ENCODE data around the gene CEP112. TPM values are rescaled to one million over a fixed set of nuclear protein-coding genes. Genes with fewer than 3 reads are reported as not detected.

Gene CEP112
- total and polyA plus RNA-seq, 2 of the 8 experiments (the other 6 are each of a cell fraction or from before 2014, with no cell fraction given): 0.62 to 3.1 TPM

DNA sequence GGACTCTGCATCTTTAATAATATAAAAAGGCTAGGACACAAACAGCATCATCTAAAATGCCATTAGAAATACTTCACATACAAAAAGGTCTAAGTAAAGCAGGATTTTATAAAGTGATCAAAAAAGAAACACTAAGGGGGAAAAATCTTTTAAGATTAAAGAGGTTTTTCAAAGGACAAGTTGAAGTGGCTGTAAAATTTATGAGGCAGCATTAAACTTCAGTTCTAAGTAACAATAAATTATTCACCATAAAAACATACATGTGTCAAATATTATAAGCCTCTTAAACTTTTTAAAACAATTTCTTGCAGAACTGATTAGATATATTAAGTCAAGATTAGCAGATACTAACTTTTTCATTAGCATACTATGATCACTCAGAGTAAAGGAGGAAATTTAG, 20.8 kb downstream of the CEP112 start:
- H2BK120ac ChIP-seq (replicated peaks; ENCODE audit: low read depth, low read length): no peak overlapping the region
- no peaks in the 10 kb centered on the region for H3K36me3 ChIP-seq (ENCODE audit: control insufficient read depth in 2 of 4, insufficient read depth in 4 of 4, low read length in 3 of 4)
- H2AK5ac ChIP-seq (ENCODE audit: low read depth, low read length): no peak overlapping the region
- H3K4me3 ChIP-seq (ENCODE audit: extremely low read depth in 1 of 4, insufficient read depth in 2 of 4, low read depth in 3 of 4, low read length in 4 of 4): no peak overlapping the region
- CTCF ChIA-PET (ENCODE audit: partially characterized antibody): interaction anchor here (1.0 kb wide), 1 partner anchor 17 kb away, joined by 4 read pairs; no protein-coding TSS in a partner anchor
- no peaks in the 10 kb centered on the region for H3K4me1 ChIP-seq (replicated peaks in 1 of 4; ENCODE audit: control insufficient read depth in 3 of 4, insufficient read depth in 4 of 4, low read length in 3 of 4)
- no peaks in the 10 kb centered on the region for H3K23me2 ChIP-seq (ENCODE audit: low read depth, low read length)
- no peak overlapping the region for H3K4me2 ChIP-seq (ENCODE audit: insufficient read depth in 1 of 2, low read depth in 2 of 2, low read length in 2 of 2)
- no peaks in the 10 kb centered on the region for H3K79me1 ChIP-seq (ENCODE audit: low read depth, low read length)
- no peak overlapping the region for H3K9ac ChIP-seq (replicated peaks in 1 of 4; ENCODE audit: extremely low read depth in 1 of 4, low read depth in 3 of 4, low read length in 3 of 4)
- no peak overlapping the region for H3K18ac ChIP-seq (ENCODE audit: extremely low read depth, low read length)
- H2BK5ac ChIP-seq (ENCODE audit: low read depth, low read length): no peak overlapping the region
- no peaks in the 10 kb centered on the region for H3K79me2 ChIP-seq (ENCODE audit: control insufficient read depth in 1 of 2, insufficient read depth in 2 of 2, low read length in 2 of 2)
- no peak overlapping the region for H3K14ac ChIP-seq (ENCODE audit: insufficient read length)
- no peak overlapping the region for H4K91ac ChIP-seq (replicated peaks; ENCODE audit: insufficient read length, low read length)
- H3K27me3 ChIP-seq (replicated peaks in 1 of 4; ENCODE audit: control insufficient read depth in 3 of 4, extremely low read depth in 1 of 4, insufficient read depth in 3 of 4, low read length in 3 of 4): no peaks in the 10 kb centered on the region
- H2BK15ac ChIP-seq (ENCODE audit: low read length): no peak overlapping the region
- FAIRE-seq: no peak
- H4K5ac ChIP-seq (ENCODE audit: insufficient read length, low read depth, low read length): no peak overlapping the region
- no peak for TF ChIP-seq MAFK (IDR thresholded peaks at IDR 0.05; ENCODE audit: low read depth, low read length)
- no peak for TF ChIP-seq BCL11A (IDR thresholded peaks at IDR 0.05; ENCODE audit: low read depth in 2 of 2, low read length in 2 of 2)
- TF ChIP-seq ZNF274 (IDR thresholded peaks at IDR 0.05; ENCODE audit: borderline replicate concordance, extremely low read depth, low read length): no peak
- no peak for TF ChIP-seq JUN (IDR thresholded peaks at IDR 0.05; ENCODE audit: low read depth, low read length)
- no peak for TF ChIP-seq CEBPB (IDR thresholded peaks at IDR 0.05; ENCODE audit: low read depth, low read length)
- TF ChIP-seq HDAC2 (IDR thresholded peaks at IDR 0.05; ENCODE audit: borderline replicate concordance in 1 of 2, low read depth in 2 of 2, low read length in 2 of 2): no peak
- no peak for TF ChIP-seq ASH2L (IDR thresholded peaks at IDR 0.05; ENCODE audit: low read length)
- no peak for TF ChIP-seq TAF7 (optimal IDR thresholded peaks at IDR 0.05; ENCODE audit: borderline replicate concordance, low read depth, low read length)
- no peak for TF ChIP-seq HDAC6 (IDR thresholded peaks at IDR 0.05; ENCODE audit: low read depth, low read length)
- TF ChIP-seq EZH2 (IDR thresholded peaks at IDR 0.05; ENCODE audit: low read depth, low read length, severe bottlenecking): no peak
- TF ChIP-seq POLR2A (IDR thresholded peaks at IDR 0.05; ENCODE audit: control extremely low read depth in 1 of 2, low read depth in 2 of 2, low read length in 2 of 2): no peak
- no peak for TF ChIP-seq POU5F1 (IDR thresholded peaks at IDR 0.05; ENCODE audit: low read depth, low read length)
- no peak for TF ChIP-seq CTBP2 (IDR thresholded peaks at IDR 0.05; ENCODE audit: borderline replicate concordance, insufficient read depth, insufficient read length, low read length)
- TF ChIP-seq SIRT6 (IDR thresholded peaks at IDR 0.05; ENCODE audit: low read length): no peak
- TF ChIP-seq TEAD4 (IDR thresholded peaks at IDR 0.05; ENCODE audit: low read depth, low read length): no peak
- no peak for TF ChIP-seq TCF12 (IDR thresholded peaks at IDR 0.05; ENCODE audit: low read depth, low read length)
- no peak overlapping the region for H2BK12ac ChIP-seq (ENCODE audit: low read depth, low read length)
- no peak for DNase-seq (ENCODE audit: low read depth in 1 of 2, low spot score in 2 of 2)
- H2AFZ ChIP-seq (ENCODE audit: low read length): no peak overlapping the region
- no peaks in the 10 kb centered on the region for H3K9me3 ChIP-seq (ENCODE audit: insufficient read depth in 2 of 2, low read depth in 1 of 2, low read length in 1 of 2)
- H3K56ac ChIP-seq (replicated peaks; ENCODE audit: insufficient read length, low read depth, low read length): no peak overlapping the region
- no peak overlapping the region for H3K27ac ChIP-seq (ENCODE audit: low read depth, low read length)
- no peak overlapping the region for H2BK20ac ChIP-seq (ENCODE audit: low read length)
- no peaks in the 10 kb centered on the region for H4K20me1 ChIP-seq (replicated peaks in 1 of 2; ENCODE audit: control insufficient read depth in 1 of 2, insufficient read depth in 2 of 2, low read length in 2 of 2)
- POLR2A ChIA-PET (ENCODE audit: partially characterized antibody): interaction anchor here (0.6 kb wide), 1 partner anchor 598 kb away, joined by 3 read pairs; no protein-coding TSS in a partner anchor
- H4K8ac ChIP-seq (ENCODE audit: extremely low read depth, insufficient read depth, low read length): no peak overlapping the region
- H3K4ac ChIP-seq (replicated peaks; ENCODE audit: insufficient read length, low read depth, low read length): no peak overlapping the region
- H3K23ac ChIP-seq (ENCODE audit: insufficient read length): no peak overlapping the region

Measured in H1 (cell line).